Measurements from ENCODE around the gene SLC9C1.

SLC9C1 gene

GRCh38 chr3:112121577-112122547, 172.2 kb downstream of the SLC9C1 start:
- peaks cover 11 to 14% of the 10 kb centered on the region in 2 experiments for H3K36me3 ChIP-seq (ENCODE audit: control insufficient read depth in 1 of 2, insufficient read depth in 2 of 2, low read depth in 1 of 2, low read length in 2 of 2)
- no peak overlapping the region for H3K18ac ChIP-seq (ENCODE audit: low read depth in 1 of 2, low read length in 2 of 2)
- no peak for DNase-seq
- no peaks in the 10 kb centered on the region for H3K9me3 ChIP-seq (ENCODE audit: control insufficient read depth, low read length)
- no peak overlapping the region for H3K23ac ChIP-seq (ENCODE audit: low read length in 2 of 2)
- H3K14ac ChIP-seq (ENCODE audit: low read length in 2 of 2) = no peak overlapping the region
- 100% methylated on average over 1 of the region's 2 CpGs for WGBS
- H3K27ac ChIP-seq (ENCODE audit: low read length, poor library complexity, severe bottlenecking) = no peak overlapping the region
- no peak overlapping the region for H3K9ac ChIP-seq (ENCODE audit: low read length)
- no peak overlapping the region for H2BK120ac ChIP-seq (ENCODE audit: low read depth, low read length)
- no peak overlapping the region for H2AFZ ChIP-seq (ENCODE audit: low read depth, low read length)
- no peak overlapping the region for H3K4ac ChIP-seq (ENCODE audit: low read depth in 1 of 2, low read length in 2 of 2)
- no peak overlapping the region for H2AK5ac ChIP-seq (ENCODE audit: low read length, severe bottlenecking)
- H2BK12ac ChIP-seq (ENCODE audit: low read length in 2 of 2) = no peak overlapping the region
- H3K79me1 ChIP-seq (replicated peaks; ENCODE audit: low read length, poor library complexity, severe bottlenecking) = peaks cover 13% of the 10 kb centered on the region
- no peak overlapping the region for H4K8ac ChIP-seq (ENCODE audit: low read length)
- no peaks in the 10 kb centered on the region for H3K27me3 ChIP-seq (ENCODE audit: control insufficient read depth in 1 of 2, insufficient read depth in 1 of 2, low read length in 2 of 2)
- no peak overlapping the region for H2BK15ac ChIP-seq (ENCODE audit: low read depth, poor library complexity, severe bottlenecking)
- no peak overlapping the region for H3K4me2 ChIP-seq (ENCODE audit: low read length, poor library complexity, severe bottlenecking)
- H3K4me3 ChIP-seq (ENCODE audit: insufficient read depth in 1 of 2, low read depth in 1 of 2, low read length in 2 of 2) = no peak overlapping the region
- no peak overlapping the region for H4K91ac ChIP-seq (ENCODE audit: low read length)
- peaks cover 2% of the 10 kb centered on the region for H3K4me1 ChIP-seq (ENCODE audit: control insufficient read depth, insufficient read depth, low read depth, low read length)
- H2BK5ac ChIP-seq (ENCODE audit: low read depth, low read length, poor library complexity, severe bottlenecking) = no peak overlapping the region

GRCh38 chr3:112119962-112120836, 173.8 kb downstream of the SLC9C1 start:
- H3K4me1 ChIP-seq (ENCODE audit: control insufficient read depth, insufficient read depth, low read depth, low read length) = no peaks in the 10 kb centered on the region

GRCh38 chr3:112117841-112118571, 176.0 kb downstream of the SLC9C1 start:
- Histone ChIP-seq H2BK15ac (ENCODE audit: low read depth, poor library complexity, severe bottlenecking) (no peak overlapping the region), H2BK5ac (ENCODE audit: low read depth, low read length, poor library complexity, severe bottlenecking) (no peak overlapping the region), H2AK5ac (ENCODE audit: low read length, severe bottlenecking) (no peak overlapping the region), H4K8ac (ENCODE audit: low read length) (no peak overlapping the region), H3K18ac (ENCODE audit: low read depth in 1 of 2, low read length in 2 of 2) (no peak overlapping the region), H3K27ac (ENCODE audit: low read length, poor library complexity, severe bottlenecking) (no peak overlapping the region), H3K9ac (ENCODE audit: low read length) (no peak overlapping the region), H2BK12ac (ENCODE audit: low read length in 2 of 2) (no peak overlapping the region), H4K91ac (ENCODE audit: low read length) (no peak overlapping the region), H2BK120ac (ENCODE audit: low read depth, low read length) (no peak overlapping the region), H3K4ac (ENCODE audit: low read depth in 1 of 2, low read length in 2 of 2) (no peak overlapping the region), H3K9me3 (ENCODE audit: control insufficient read depth, low read length) (no peaks in the 10 kb centered on the region), H3K4me2 (ENCODE audit: low read length, poor library complexity, severe bottlenecking) (no peak overlapping the region), H3K36me3 (ENCODE audit: control insufficient read depth in 1 of 2, insufficient read depth in 2 of 2, low read depth in 1 of 2, low read length in 2 of 2) (peaks cover 16 to 21% of the 10 kb centered on the region in 2 experiments), H3K23ac (ENCODE audit: low read length in 2 of 2) (no peak overlapping the region), H3K4me1 (ENCODE audit: control insufficient read depth, insufficient read depth, low read depth, low read length) (no peaks in the 10 kb centered on the region), H3K79me1 (replicated peaks; ENCODE audit: low read length, poor library complexity, severe bottlenecking) (peaks cover 23% of the 10 kb centered on the region), H2AFZ (ENCODE audit: low read depth, low read length) (no peak overlapping the region), H3K14ac (ENCODE audit: low read length in 2 of 2) (no peak overlapping the region), H3K27me3 (ENCODE audit: control insufficient read depth in 1 of 2, insufficient read depth in 1 of 2, low read length in 2 of 2) (no peaks in the 10 kb centered on the region), H3K4me3 (ENCODE audit: insufficient read depth in 1 of 2, low read depth in 1 of 2, low read length in 2 of 2) (no peak overlapping the region)
- 86% methylated on average over 4 of the region's 4 CpGs for WGBS
- DNase-seq = no peak

More at GRCh38 chr3:112119962-112120836, 173.8 kb downstream of the SLC9C1 start:
- Histone ChIP-seq H4K8ac (ENCODE audit: low read length) (no peak overlapping the region), H3K4ac (ENCODE audit: low read depth in 1 of 2, low read length in 2 of 2) (no peak overlapping the region), H4K91ac (ENCODE audit: low read length) (no peak overlapping the region), H2BK12ac (ENCODE audit: low read length in 2 of 2) (no peak overlapping the region), H3K27ac (ENCODE audit: low read length, poor library complexity, severe bottlenecking) (no peak overlapping the region), H2AK5ac (ENCODE audit: low read length, severe bottlenecking) (no peak overlapping the region), H3K4me2 (ENCODE audit: low read length, poor library complexity, severe bottlenecking) (no peak overlapping the region), H2BK5ac (ENCODE audit: low read depth, low read length, poor library complexity, severe bottlenecking) (no peak overlapping the region), H3K18ac (ENCODE audit: low read depth in 1 of 2, low read length in 2 of 2) (no peak overlapping the region), H3K36me3 (ENCODE audit: control insufficient read depth in 1 of 2, insufficient read depth in 2 of 2, low read depth in 1 of 2, low read length in 2 of 2) (peaks cover 16 to 19% of the 10 kb centered on the region in 2 experiments), H3K27me3 (ENCODE audit: control insufficient read depth in 1 of 2, insufficient read depth in 1 of 2, low read length in 2 of 2) (no peaks in the 10 kb centered on the region), H3K79me1 (replicated peaks; ENCODE audit: low read length, poor library complexity, severe bottlenecking) (peaks cover 19% of the 10 kb centered on the region), H3K9ac (ENCODE audit: low read length) (no peak overlapping the region), H3K14ac (ENCODE audit: low read length in 2 of 2) (peak overlapping the region in 1 of 2 experiments; percentile 74), H3K9me3 (ENCODE audit: control insufficient read depth, low read length) (no peaks in the 10 kb centered on the region), H3K4me3 (ENCODE audit: insufficient read depth in 1 of 2, low read depth in 1 of 2, low read length in 2 of 2) (no peak overlapping the region), H3K23ac (ENCODE audit: low read length in 2 of 2) (peak overlapping the region in 1 of 2 experiments; percentile 62), H2BK120ac (ENCODE audit: low read depth, low read length) (no peak overlapping the region), H2AFZ (ENCODE audit: low read depth, low read length) (no peak overlapping the region), H2BK15ac (ENCODE audit: low read depth, poor library complexity, severe bottlenecking) (no peak overlapping the region)
- no peak for DNase-seq
- 92% methylated on average over 7 of the region's 9 CpGs for WGBS
